ENCODE results near the gene CYTH1.

- TF ChIP-seq CTCF (IDR thresholded peaks at IDR 0.05; ENCODE audit: insufficient read depth, low read depth, low read length) (no peak), EZH2 (IDR thresholded peaks at IDR 0.05; ENCODE audit: insufficient read depth, low read length) (no peak)
These were observed 6.4 kb upstream of the CYTH1 start for GRCh38 chr17:78788451-78788850.

All from astrocyte (in vitro differentiated cells and primary cell).